Measurements from ENCODE around the gene MAN2A1. TPM values are rescaled to one million over a fixed set of nuclear protein-coding genes. Genes with fewer than 3 reads are reported as not detected.
A peak's percentile ranks its signal among the peaks of the same experiment; 100 is the strongest.

The MAN2A1 gene
- total and polyA plus RNA-seq, 2 donors (not counting 1 experiment from before 2014, with no cell fraction given): 51.6 to 70.5 TPM

GRCh38 chr5:109744261-109744660, 54.5 kb downstream of the MAN2A1 start:
- no peak for TF ChIP-seq CTCF (conservative IDR thresholded peaks at IDR 0.05 in 1 of 2, IDR thresholded peaks at IDR 0.05 in 1 of 2; ENCODE audit: low read depth in 1 of 2, low read length in 2 of 2)
- TF ChIP-seq EZH2 (IDR thresholded peaks at IDR 0.05; ENCODE audit: low read length, missing control alignments): no peak
- no peaks in the 10 kb centered on the region for H3K27me3 ChIP-seq (ENCODE audit: control insufficient read depth, insufficient read depth, low read length)
- H4K20me1 ChIP-seq (ENCODE audit: control insufficient read depth, extremely low read depth, insufficient read depth, low read length): no peaks in the 10 kb centered on the region
- peaks cover 23% of the 10 kb centered on the region for H3K4me1 ChIP-seq (ENCODE audit: control insufficient read depth, extremely low read depth, insufficient read depth, low read length)
- DNase-seq (ENCODE audit: low read depth in 2 of 2): no peak
- H3K9me3 ChIP-seq (ENCODE audit: control insufficient read depth, insufficient read depth, low read depth, low read length): no peaks in the 10 kb centered on the region
- H3K4me3 ChIP-seq (replicated peaks in 1 of 4; ENCODE audit: control extremely low read depth in 1 of 4, insufficient read depth in 1 of 4, low read depth in 3 of 4, low read length in 4 of 4): no peak overlapping the region
- H2AFZ ChIP-seq (ENCODE audit: low read length): no peak overlapping the region
- H3K79me2 ChIP-seq (ENCODE audit: control insufficient read depth, insufficient read depth, low read length): peaks cover 1% of the 10 kb centered on the region
- H3K27ac ChIP-seq (ENCODE audit: insufficient read depth, low read length): peak overlapping the region; percentile 60
- H3K9ac ChIP-seq (ENCODE audit: insufficient read depth, low read length): no peak overlapping the region
- H3K36me3 ChIP-seq (ENCODE audit: control insufficient read depth, insufficient read depth, low read length): no peaks in the 10 kb centered on the region
- H3K4me2 ChIP-seq (ENCODE audit: extremely low read depth, insufficient read depth, low read length): peak overlapping the region; percentile 48

- Histone ChIP-seq H3K79me2 (ENCODE audit: control insufficient read depth, insufficient read depth, low read length) (no peaks in the 10 kb centered on the region), H3K4me3 (replicated peaks in 1 of 4; ENCODE audit: control extremely low read depth in 1 of 4, insufficient read depth in 1 of 4, low read depth in 3 of 4, low read length in 4 of 4) (no peak overlapping the region), H3K4me2 (ENCODE audit: extremely low read depth, insufficient read depth, low read length) (no peak overlapping the region), H4K20me1 (ENCODE audit: control insufficient read depth, extremely low read depth, insufficient read depth, low read length) (no peaks in the 10 kb centered on the region), H2AFZ (ENCODE audit: low read length) (no peak overlapping the region), H3K9me3 (ENCODE audit: control insufficient read depth, insufficient read depth, low read depth, low read length) (no peaks in the 10 kb centered on the region), H3K27me3 (ENCODE audit: control insufficient read depth, insufficient read depth, low read length) (no peaks in the 10 kb centered on the region), H3K36me3 (ENCODE audit: control insufficient read depth, insufficient read depth, low read length) (no peaks in the 10 kb centered on the region), H3K4me1 (ENCODE audit: control insufficient read depth, extremely low read depth, insufficient read depth, low read length) (peaks cover 8% of the 10 kb centered on the region), H3K27ac (ENCODE audit: insufficient read depth, low read length) (no peak overlapping the region), H3K9ac (ENCODE audit: insufficient read depth, low read length) (no peak overlapping the region)
- peak in 1 of 2 donors; percentile 35 for DNase-seq (ENCODE audit: low read depth in 2 of 2)
- TF ChIP-seq CTCF (conservative IDR thresholded peaks at IDR 0.05 in 1 of 2, IDR thresholded peaks at IDR 0.05 in 1 of 2; ENCODE audit: low read depth in 1 of 2, low read length in 2 of 2): no peak
- TF ChIP-seq EZH2 (IDR thresholded peaks at IDR 0.05; ENCODE audit: low read length, missing control alignments): no peak
These were observed 58.8 kb downstream of the MAN2A1 start for GRCh38 chr5:109748546-109748945.

GRCh38 chr5:109750463-109750862, 60.7 kb downstream of the MAN2A1 start:
- Histone ChIP-seq H3K4me2 (ENCODE audit: extremely low read depth, insufficient read depth, low read length) (no peak overlapping the region), H3K9ac (ENCODE audit: insufficient read depth, low read length) (no peak overlapping the region), H3K79me2 (ENCODE audit: control insufficient read depth, insufficient read depth, low read length) (no peaks in the 10 kb centered on the region), H2AFZ (ENCODE audit: low read length) (no peak overlapping the region), H3K36me3 (ENCODE audit: control insufficient read depth, insufficient read depth, low read length) (no peaks in the 10 kb centered on the region), H3K4me3 (replicated peaks in 1 of 4; ENCODE audit: control extremely low read depth in 1 of 4, insufficient read depth in 1 of 4, low read depth in 3 of 4, low read length in 4 of 4) (no peak overlapping the region), H3K27me3 (ENCODE audit: control insufficient read depth, insufficient read depth, low read length) (no peaks in the 10 kb centered on the region), H3K27ac (ENCODE audit: insufficient read depth, low read length) (no peak overlapping the region), H3K9me3 (ENCODE audit: control insufficient read depth, insufficient read depth, low read depth, low read length) (no peaks in the 10 kb centered on the region), H3K4me1 (ENCODE audit: control insufficient read depth, extremely low read depth, insufficient read depth, low read length) (peaks cover 4% of the 10 kb centered on the region), H4K20me1 (ENCODE audit: control insufficient read depth, extremely low read depth, insufficient read depth, low read length) (no peaks in the 10 kb centered on the region)
- TF ChIP-seq EZH2 (IDR thresholded peaks at IDR 0.05; ENCODE audit: low read length, missing control alignments): no peak
- no peak for TF ChIP-seq CTCF (conservative IDR thresholded peaks at IDR 0.05 in 1 of 2, IDR thresholded peaks at IDR 0.05 in 1 of 2; ENCODE audit: low read depth in 1 of 2, low read length in 2 of 2)
- no peak for DNase-seq (ENCODE audit: low read depth in 2 of 2)

Measured in fibroblast of lung (primary cell).